Endothelial cell (in vitro differentiated cells): ENCODE measurements around the gene HIPK3. TPM values are rescaled to one million over a fixed set of nuclear protein-coding genes. Genes with fewer than 3 reads are reported as not detected.

Experiments
- DNase-seq: peaks from one replicate; pipeline ENCODE4 v3.0.0; 2021; ENCODE audit warnings: low spot score
- H3K27ac Mint-ChIP-seq: one replicate; pipeline ENCODE4 v1.8.0; 2021; ENCODE audit warnings: mixed read lengths, inconsistent platforms; ENCODE audit not compliant: unreplicated experiment
- H3K27me3 Mint-ChIP-seq: one replicate; pipeline ENCODE4 v1.8.0; 2021; ENCODE audit warnings: mild to moderate bottlenecking, moderate library complexity, mixed read lengths, inconsistent platforms; ENCODE audit not compliant: unreplicated experiment
- H3K36me3 Mint-ChIP-seq: one replicate; pipeline ENCODE4 v1.8.0; 2021; ENCODE audit warnings: mild to moderate bottlenecking, low read depth, mixed read lengths, inconsistent platforms; ENCODE audit not compliant: unreplicated experiment
- H3K4me1 Mint-ChIP-seq: one replicate; pipeline ENCODE4 v1.8.0; 2021; ENCODE audit warnings: mild to moderate bottlenecking, mixed read lengths, inconsistent platforms; ENCODE audit not compliant: unreplicated experiment
- H3K4me3 Mint-ChIP-seq: one replicate; pipeline ENCODE4 v1.8.0; 2021; ENCODE audit warnings: mild to moderate bottlenecking, mixed read lengths, inconsistent platforms; ENCODE audit not compliant: unreplicated experiment
- H3K9me3 Mint-ChIP-seq: one replicate; pipeline ENCODE4 v1.8.0; 2021; ENCODE audit warnings: mixed read lengths, inconsistent platforms; ENCODE audit not compliant: unreplicated experiment
- CTCF ChIP-seq: fragments of 200-600 bp; sonication (generic); IDR thresholded peaks from one replicate; pipeline ENCODE4 v1.5.0; 2021; ENCODE audit warnings: antibody characterized with exemption; ENCODE audit not compliant: unreplicated experiment
- total RNA-seq: library from RNA; stranded (reverse); fragmentation: NEBNext Ultra II Directional; extraction: Animal tissue kit (Norgen Biotek cat#: 25700); gene quantifications from one replicate; pipeline ENCODE4 v1.2.1, GENCODE V29; 2021; ENCODE audit not compliant: unreplicated experiment

Gene HIPK3
- total RNA-seq, 1 donor from 2014 or later = 70.2 TPM

DNA sequence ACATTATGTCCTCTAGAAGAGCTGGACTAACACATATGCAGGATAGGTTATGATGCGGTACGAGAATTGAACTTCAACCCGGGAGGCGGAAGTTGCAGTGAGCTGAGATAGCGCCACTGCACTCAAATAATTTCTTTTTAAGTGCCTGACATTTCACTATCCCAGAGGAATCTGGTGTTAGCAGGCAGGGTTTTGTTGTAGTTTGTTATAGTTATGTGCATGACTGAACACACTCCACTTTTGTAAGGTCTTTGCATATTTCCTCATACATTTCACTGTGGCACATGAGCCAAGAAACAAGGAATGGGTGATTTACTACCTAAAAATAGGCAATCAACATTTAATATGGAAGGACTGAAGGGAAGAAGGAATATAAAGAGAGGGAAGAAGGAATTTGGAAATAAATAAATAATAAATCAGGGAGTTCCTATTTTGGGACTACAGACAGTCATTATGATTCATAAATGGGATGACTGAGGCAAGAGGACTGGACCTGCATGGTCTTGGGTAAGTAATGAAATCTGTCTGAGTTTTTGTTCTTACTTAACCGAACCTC lies 8.7 kb upstream of the HIPK3 start:
- TF ChIP-seq CTCF = no peak
- H3K4me3 Mint-ChIP-seq = no peak overlapping the region
- no peaks in the 10 kb centered on the region for H3K36me3 Mint-ChIP-seq
- no peak for DNase-seq
- peaks cover under 1% of the 10 kb centered on the region for H3K27me3 Mint-ChIP-seq
- no peaks in the 10 kb centered on the region for H3K9me3 Mint-ChIP-seq
- H3K27ac Mint-ChIP-seq = no peak overlapping the region
- H3K4me1 Mint-ChIP-seq = no peaks in the 10 kb centered on the region

DNA sequence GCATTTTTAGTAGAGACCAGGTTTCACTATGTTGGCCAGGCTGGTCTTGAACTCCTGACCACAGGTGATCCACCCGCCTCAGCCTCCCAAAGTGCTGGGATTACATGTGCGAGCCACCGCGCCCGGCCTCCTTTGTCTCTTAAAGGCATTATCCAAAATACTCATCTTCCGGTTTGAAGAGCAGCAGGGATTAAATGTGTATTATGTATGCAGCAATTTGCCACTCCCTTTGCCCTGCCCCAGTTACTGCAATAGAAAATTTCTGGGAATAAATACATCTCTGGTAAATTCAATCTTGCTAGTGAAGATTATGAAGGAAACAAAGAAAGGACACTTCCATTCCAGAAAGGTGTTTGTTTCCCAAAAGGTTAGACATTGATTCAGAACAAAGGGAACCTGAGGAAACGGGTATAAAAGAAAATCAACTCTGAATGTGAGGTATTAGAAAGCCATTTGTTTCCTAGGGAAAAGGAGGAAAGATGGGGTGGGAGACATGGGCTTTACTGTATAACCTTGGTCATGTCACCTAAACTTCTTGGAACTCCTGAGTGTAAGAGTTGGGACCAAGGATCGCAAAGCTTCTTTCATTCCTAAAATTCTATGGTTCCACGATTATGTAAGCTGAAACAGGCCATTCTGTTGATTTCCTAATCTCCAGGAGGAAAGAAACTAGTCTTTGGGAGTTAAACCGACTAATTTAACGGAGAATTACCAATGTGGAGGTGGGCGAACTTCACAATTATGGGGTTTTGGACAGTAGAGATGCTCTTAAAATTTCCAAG lies 959 bp upstream of the HIPK3 start:
- no peak for TF ChIP-seq CTCF
- H3K27ac Mint-ChIP-seq = peak overlapping the region; percentile 94
- DNase-seq = no peak
- peaks cover 3% of the 10 kb centered on the region for H3K9me3 Mint-ChIP-seq
- peak overlapping the region; percentile 94 for H3K4me3 Mint-ChIP-seq
- peaks cover 21% of the 10 kb centered on the region for H3K4me1 Mint-ChIP-seq
- H3K36me3 Mint-ChIP-seq = peaks cover 8% of the 10 kb centered on the region
- peaks cover 21% of the 10 kb centered on the region for H3K27me3 Mint-ChIP-seq

GRCh38 chr11:33256813-33257159 lies 395 bp upstream of the HIPK3 start:
- Mint-ChIP-seq H3K4me3 (peak overlapping the region; percentile 94), H3K9me3 (peaks cover 3% of the 10 kb centered on the region), H3K36me3 (peaks cover 8% of the 10 kb centered on the region), H3K27ac (peak overlapping the region; percentile 94), H3K4me1 (peaks cover 21% of the 10 kb centered on the region), H3K27me3 (peaks cover 21% of the 10 kb centered on the region)
- no peak for TF ChIP-seq CTCF
- no peak for DNase-seq

DNA sequence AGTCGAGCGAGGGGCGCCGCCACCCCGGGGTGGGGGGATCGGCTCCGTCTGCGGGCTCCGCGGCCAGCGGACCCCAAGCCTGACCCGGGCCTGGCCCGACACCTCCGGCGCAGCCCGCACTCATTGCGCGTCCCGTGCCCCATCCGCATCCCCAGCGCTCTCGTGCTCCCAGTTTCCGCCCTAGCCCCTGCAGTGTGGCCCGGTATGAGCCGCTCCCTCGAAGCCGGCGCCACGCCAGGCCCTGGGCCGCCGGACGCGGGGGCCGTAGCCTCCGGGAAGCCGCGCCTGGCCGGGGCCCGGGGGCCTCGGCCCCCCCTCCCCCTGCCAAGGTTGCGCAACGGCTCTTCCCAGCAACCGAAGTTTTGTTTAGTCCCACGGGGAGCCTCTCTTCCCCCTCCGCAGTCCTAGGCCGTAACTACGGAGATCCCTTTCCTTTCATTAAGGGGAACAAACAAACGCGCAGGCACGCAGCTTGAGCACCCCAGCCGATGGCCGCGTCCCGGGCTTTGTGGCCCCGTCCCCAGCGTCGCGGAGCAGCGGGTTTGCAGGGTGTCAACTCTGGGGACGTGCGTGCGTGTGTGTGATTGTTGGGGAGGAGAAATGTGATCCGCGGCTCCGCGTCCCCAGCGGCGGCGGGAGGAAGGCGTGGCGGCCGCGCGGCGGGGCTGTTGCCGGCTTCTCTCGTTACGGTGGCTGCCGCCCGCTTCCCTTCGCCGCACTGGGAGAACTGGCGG lies 883 bp downstream of the HIPK3 start:
- Mint-ChIP-seq H3K27ac (peak overlapping the region; percentile 99), H3K36me3 (peaks cover 8% of the 10 kb centered on the region), H3K4me3 (peak overlapping the region; percentile 100), H3K27me3 (peaks cover 21% of the 10 kb centered on the region), H3K4me1 (peaks cover 24% of the 10 kb centered on the region), H3K9me3 (peaks cover 3% of the 10 kb centered on the region)
- no peak for TF ChIP-seq CTCF
- DNase-seq = peak; percentile 79
